WTC11 (cell line): Measurements from ENCODE around the gene ASTN2.

Experiments
- CBFB ChIP-seq: sonication (generic); formaldehyde crosslinking; IDR thresholded peaks from 2 replicates; pipeline ENCODE4 v1.8.1; 2022; ENCODE audit warnings: mild to moderate bottlenecking, low read depth, missing genetic modification reagents
- GABPB1 ChIP-seq: sonication (generic); formaldehyde crosslinking; IDR thresholded peaks from 2 replicates; pipeline ENCODE4 v1.8.1; 2023; ENCODE audit warnings: mild to moderate bottlenecking, missing genetic modification reagents
- NFYB ChIP-seq: sonication (generic); formaldehyde crosslinking; conservative IDR thresholded peaks from 2 replicates; pipeline ENCODE4 v1.8.0; 2022; ENCODE audit warnings: low read depth, missing genetic modification reagents
- SP1 ChIP-seq: sonication (generic); formaldehyde crosslinking; conservative IDR thresholded peaks from 2 replicates; pipeline ENCODE4 v1.8.1; 2022; ENCODE audit warnings: missing genetic modification reagents
- ZNF121 ChIP-seq: sonication (generic); formaldehyde crosslinking; IDR thresholded peaks from 2 replicates; pipeline ENCODE4 v1.8.0; 2023; ENCODE audit warnings: missing genetic modification reagents
- TF ChIP-seq, protein P1 (sequence below): fragments of 200-600 bp; IDR thresholded peaks from 2 replicates; pipeline ENCODE4 v1.8.0; 2022; ENCODE audit warnings: antibody characterized with exemption
- TF ChIP-seq, protein P2 (sequence below): sonication (generic); formaldehyde crosslinking; IDR thresholded peaks from 2 replicates; pipeline ENCODE4 v1.8.0; 2022; ENCODE audit warnings: mild to moderate bottlenecking, missing genetic modification reagents
- TF ChIP-seq, protein P3 (sequence below): sonication (generic); formaldehyde crosslinking; IDR thresholded peaks from 2 replicates; pipeline ENCODE4 v1.8.1; 2023; ENCODE audit warnings: mild to moderate bottlenecking, missing genetic modification reagents, borderline replicate concordance
- TF ChIP-seq, protein P4 (sequence below): sonication (generic); formaldehyde crosslinking; IDR thresholded peaks from 2 replicates; pipeline ENCODE4 v1.8.1; 2022; ENCODE audit warnings: low read depth, missing genetic modification reagents, borderline replicate concordance
- TF ChIP-seq, protein P5 (sequence below): sonication (generic); formaldehyde crosslinking; IDR thresholded peaks from 2 replicates; pipeline ENCODE4 v1.8.1; 2022; ENCODE audit warnings: mild to moderate bottlenecking, missing genetic modification reagents, moderate library complexity, borderline replicate concordance

DNA sequence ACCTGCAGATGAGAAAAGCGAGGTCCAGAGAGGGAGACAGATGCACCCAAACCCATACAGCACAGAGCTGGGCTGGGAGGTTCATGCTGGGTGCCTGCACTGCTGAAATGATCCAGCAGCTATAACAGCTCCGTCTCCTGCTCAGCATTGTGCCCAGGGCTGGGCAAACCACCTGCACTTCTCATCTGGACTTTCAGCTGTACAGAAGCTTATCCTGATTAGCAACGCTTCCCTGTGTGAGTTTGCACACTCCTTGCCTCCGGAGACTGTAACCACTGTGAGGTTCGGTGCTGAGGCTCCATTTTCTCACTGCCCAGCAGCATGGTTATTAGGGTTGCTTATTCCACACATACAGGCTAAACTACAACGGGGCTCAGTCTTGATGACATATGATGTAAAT lies 326.1 kb downstream of the ASTN2 start:
- TF ChIP-seq, protein P1, sequence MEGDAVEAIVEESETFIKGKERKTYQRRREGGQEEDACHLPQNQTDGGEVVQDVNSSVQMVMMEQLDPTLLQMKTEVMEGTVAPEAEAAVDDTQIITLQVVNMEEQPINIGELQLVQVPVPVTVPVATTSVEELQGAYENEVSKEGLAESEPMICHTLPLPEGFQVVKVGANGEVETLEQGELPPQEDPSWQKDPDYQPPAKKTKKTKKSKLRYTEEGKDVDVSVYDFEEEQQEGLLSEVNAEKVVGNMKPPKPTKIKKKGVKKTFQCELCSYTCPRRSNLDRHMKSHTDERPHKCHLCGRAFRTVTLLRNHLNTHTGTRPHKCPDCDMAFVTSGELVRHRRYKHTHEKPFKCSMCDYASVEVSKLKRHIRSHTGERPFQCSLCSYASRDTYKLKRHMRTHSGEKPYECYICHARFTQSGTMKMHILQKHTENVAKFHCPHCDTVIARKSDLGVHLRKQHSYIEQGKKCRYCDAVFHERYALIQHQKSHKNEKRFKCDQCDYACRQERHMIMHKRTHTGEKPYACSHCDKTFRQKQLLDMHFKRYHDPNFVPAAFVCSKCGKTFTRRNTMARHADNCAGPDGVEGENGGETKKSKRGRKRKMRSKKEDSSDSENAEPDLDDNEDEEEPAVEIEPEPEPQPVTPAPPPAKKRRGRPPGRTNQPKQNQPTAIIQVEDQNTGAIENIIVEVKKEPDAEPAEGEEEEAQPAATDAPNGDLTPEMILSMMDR: no peak
- TF ChIP-seq, protein P2, sequence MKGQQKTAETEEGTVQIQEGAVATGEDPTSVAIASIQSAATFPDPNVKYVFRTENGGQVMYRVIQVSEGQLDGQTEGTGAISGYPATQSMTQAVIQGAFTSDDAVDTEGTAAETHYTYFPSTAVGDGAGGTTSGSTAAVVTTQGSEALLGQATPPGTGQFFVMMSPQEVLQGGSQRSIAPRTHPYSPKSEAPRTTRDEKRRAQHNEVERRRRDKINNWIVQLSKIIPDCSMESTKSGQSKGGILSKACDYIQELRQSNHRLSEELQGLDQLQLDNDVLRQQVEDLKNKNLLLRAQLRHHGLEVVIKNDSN (CRISPR knock-in tag): no peak
- TF ChIP-seq NFYB (CRISPR knock-in tag) (no peak), GABPB1 (CRISPR knock-in tag) (no peak), ZNF121 (CRISPR knock-in tag) (no peak), CBFB (CRISPR knock-in tag) (no peak), SP1 (CRISPR knock-in tag) (no peak)
- TF ChIP-seq, protein P3, sequence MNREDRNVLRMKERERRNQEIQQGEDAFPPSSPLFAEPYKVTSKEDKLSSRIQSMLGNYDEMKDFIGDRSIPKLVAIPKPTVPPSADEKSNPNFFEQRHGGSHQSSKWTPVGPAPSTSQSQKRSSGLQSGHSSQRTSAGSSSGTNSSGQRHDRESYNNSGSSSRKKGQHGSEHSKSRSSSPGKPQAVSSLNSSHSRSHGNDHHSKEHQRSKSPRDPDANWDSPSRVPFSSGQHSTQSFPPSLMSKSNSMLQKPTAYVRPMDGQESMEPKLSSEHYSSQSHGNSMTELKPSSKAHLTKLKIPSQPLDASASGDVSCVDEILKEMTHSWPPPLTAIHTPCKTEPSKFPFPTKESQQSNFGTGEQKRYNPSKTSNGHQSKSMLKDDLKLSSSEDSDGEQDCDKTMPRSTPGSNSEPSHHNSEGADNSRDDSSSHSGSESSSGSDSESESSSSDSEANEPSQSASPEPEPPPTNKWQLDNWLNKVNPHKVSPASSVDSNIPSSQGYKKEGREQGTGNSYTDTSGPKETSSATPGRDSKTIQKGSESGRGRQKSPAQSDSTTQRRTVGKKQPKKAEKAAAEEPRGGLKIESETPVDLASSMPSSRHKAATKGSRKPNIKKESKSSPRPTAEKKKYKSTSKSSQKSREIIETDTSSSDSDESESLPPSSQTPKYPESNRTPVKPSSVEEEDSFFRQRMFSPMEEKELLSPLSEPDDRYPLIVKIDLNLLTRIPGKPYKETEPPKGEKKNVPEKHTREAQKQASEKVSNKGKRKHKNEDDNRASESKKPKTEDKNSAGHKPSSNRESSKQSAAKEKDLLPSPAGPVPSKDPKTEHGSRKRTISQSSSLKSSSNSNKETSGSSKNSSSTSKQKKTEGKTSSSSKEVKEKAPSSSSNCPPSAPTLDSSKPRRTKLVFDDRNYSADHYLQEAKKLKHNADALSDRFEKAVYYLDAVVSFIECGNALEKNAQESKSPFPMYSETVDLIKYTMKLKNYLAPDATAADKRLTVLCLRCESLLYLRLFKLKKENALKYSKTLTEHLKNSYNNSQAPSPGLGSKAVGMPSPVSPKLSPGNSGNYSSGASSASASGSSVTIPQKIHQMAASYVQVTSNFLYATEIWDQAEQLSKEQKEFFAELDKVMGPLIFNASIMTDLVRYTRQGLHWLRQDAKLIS: no peak
- TF ChIP-seq, protein P4, sequence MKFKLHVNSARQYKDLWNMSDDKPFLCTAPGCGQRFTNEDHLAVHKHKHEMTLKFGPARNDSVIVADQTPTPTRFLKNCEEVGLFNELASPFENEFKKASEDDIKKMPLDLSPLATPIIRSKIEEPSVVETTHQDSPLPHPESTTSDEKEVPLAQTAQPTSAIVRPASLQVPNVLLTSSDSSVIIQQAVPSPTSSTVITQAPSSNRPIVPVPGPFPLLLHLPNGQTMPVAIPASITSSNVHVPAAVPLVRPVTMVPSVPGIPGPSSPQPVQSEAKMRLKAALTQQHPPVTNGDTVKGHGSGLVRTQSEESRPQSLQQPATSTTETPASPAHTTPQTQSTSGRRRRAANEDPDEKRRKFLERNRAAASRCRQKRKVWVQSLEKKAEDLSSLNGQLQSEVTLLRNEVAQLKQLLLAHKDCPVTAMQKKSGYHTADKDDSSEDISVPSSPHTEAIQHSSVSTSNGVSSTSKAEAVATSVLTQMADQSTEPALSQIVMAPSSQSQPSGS (CRISPR knock-in tag): no peak
- TF ChIP-seq, protein P5, sequence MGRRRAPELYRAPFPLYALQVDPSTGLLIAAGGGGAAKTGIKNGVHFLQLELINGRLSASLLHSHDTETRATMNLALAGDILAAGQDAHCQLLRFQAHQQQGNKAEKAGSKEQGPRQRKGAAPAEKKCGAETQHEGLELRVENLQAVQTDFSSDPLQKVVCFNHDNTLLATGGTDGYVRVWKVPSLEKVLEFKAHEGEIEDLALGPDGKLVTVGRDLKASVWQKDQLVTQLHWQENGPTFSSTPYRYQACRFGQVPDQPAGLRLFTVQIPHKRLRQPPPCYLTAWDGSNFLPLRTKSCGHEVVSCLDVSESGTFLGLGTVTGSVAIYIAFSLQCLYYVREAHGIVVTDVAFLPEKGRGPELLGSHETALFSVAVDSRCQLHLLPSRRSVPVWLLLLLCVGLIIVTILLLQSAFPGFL: no peak
